Activated CD8-positive, alpha-beta memory T cell treated with anti-CD3 and anti-CD28 coated beads for 48 hours (primary cell): Measurements from ENCODE around the gene NLRP9.

Experiments used
- DNase-seq, 3 experiments: peaks; one replicate each; pipeline ENCODE4 v3.0.0-alpha.2; 2020; ENCODE audit warnings: low read depth in 2 of 3, low spot score in 2 of 3

Gene NLRP9

DNA sequence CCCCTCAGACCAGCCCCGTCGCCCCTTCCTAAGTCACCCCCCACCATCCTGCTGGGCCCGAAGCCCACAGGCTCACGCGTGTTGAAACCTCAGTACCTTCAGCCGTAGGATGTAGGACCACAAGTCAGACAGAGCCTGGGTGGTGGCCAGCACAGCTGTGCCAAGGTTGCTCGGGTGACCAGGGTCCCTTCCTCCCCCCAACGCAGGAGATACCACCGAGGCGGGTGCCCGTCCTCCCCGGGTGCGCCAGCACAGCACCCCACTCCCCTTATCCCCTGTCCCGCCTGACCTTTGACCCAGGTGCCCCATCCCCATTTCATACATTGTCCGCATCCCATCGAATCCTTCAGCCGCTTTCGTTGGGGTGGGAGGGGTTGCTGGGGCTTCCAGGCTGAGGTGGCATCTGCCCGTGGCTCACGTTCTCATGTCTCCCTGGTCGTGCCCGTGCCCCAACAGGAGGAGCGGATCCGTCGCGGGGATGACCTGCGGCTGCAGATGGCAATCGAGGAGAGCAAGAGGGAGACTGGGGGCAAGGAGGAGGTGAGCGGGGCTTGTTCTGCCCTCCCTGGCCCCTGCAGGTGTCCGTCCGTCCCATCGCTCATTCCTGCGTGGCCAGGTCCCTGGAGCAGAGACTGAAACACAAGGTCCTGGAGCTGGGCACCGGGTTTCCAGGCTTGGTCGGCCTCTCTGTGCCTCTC is 48.6 kb downstream of the NLRP9 start:
- no peak for DNase-seq

DNA sequence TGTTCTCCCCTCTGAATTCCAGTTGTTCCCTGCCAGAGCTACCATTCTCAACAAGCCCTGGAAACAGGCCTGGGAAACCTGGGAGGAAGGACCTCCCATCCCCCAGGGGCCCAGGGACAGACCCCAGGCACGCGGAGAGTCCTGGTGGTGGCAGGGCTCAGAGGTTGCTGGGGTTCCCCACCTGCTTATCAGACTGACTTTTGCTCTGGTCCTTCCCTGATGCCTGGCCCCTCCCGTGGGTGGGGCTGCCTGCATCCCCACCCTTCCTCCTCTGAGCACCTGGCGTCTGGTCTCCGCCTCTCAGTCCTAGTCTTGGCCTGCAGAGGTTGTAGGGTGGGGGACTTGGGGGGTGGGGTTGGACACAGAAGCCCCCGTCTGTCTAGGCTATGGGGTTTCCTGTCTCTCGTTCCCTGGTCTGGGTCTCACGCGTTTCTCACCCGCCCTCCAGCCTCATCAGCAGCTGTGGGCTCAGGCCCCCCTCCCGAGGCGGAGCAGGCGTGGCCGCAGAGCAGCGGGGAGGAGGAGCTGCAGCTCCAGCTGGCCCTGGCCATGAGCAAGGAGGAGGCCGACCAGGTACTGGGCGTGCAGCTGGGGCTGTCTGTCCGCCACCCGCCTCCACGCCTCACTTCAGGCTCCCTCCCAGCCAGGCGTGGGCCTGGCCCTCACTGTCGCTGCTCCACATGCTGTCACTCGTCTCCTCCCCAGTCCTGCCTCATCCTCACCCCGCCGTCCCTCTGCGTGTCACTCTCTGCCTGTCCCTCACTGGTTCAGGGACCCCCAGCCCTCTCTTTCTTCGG is 49.6 kb downstream of the NLRP9 start:
- no peak for DNase-seq

DNA sequence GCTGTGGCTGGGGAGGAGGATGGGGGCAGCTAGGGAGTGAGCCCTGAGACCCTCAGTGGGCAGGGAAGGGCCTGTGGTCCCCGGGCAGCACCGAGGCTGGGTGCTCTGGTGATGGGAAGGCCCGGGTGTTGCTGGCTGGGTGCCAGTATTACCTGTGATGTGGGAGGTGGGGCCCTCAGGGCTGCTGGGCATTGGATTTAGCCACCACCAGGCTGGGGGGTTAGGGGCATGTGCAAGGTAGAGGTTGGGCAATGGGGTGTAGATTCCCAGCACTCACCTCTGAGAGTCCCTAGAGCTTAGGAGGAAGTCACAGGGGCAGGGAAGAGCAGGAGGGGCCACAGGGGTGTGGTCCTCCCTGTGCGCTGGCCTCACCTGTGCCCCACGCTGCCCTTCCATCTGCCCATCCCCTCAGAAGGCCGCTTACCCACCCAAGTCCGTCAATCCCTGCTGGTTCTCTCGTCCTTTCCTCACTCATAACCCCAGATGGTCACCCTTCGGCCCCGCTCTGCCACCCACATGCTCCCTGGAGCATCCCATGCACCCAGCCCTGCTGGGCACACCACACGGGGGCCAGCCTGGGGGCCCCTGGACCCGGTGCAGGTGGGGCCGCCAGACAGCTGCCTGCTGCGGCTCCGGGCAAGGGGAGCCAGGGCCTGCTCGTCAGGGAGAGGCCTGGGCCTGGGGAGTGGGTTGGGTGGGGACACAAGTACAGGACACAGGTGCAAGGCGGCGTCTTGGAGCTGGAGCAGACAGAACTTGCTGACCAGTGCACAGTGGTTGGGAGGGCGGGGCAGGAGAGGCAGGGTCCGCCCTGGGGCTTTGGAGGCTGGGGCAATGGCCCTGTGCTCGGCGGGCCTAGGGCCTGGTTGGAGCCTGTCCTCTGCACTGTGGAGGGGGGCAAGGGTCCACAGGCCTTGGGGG is 50.7 kb downstream of the NLRP9 start:
- no peak for DNase-seq

DNA sequence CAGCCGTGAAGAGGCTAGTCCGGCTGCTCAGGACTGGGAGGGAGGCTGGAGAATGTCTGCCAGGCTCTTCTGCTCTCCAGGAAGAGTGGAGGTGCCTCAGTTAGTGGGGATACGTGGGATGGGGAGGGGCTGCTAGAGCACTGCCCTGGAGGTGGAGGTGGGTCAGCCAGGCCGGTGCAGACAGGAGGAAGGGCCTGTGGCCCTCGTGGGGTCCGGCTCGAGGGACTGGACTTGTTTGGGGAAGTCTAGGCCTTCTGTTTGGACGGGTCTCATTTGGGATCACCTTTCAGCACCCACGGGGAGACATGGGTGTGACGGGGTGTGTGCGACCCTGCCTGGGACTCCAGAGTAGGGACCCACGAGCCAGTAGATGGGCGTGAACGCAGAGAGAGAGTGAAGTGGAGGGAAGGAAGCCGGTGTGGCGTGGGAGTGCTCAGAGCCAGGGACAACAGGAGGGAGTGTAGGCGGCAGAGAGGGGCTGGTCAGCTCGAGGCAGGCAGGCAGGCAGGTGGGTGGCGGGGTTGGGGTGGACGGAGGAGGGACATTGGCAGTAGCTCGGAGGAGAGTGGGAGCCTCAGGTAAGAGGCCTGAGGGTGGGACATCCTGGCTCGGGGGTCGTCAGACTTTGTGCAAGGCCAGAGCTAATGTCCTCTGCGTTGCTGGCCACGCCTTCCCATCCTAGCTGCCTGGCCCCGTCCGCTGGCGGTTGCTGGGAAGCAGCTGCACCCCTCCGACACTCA is 51.7 kb downstream of the NLRP9 start:
- DNase-seq, result no peak

DNA sequence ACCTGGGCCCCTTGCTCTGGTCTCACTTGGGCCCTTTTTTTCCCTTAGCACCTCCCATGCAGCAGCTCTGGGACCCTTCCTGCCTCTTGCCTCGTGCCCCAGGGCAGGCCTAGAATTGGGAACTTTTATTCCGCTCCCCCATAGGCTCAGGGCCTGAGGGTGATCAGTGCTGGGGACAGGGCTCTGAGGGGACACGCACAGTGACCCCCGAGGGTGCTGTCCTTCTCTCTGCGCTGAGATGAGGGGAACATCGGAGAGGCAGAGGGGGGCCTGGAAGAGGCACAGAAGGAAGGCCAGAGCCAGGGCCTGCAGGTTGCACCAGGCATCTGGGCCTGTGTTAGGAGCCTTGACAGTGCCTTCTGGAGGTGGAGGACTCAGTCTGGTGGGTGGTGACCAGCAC is 52.4 kb downstream of the NLRP9 start:
- DNase-seq, result no peak

DNA sequence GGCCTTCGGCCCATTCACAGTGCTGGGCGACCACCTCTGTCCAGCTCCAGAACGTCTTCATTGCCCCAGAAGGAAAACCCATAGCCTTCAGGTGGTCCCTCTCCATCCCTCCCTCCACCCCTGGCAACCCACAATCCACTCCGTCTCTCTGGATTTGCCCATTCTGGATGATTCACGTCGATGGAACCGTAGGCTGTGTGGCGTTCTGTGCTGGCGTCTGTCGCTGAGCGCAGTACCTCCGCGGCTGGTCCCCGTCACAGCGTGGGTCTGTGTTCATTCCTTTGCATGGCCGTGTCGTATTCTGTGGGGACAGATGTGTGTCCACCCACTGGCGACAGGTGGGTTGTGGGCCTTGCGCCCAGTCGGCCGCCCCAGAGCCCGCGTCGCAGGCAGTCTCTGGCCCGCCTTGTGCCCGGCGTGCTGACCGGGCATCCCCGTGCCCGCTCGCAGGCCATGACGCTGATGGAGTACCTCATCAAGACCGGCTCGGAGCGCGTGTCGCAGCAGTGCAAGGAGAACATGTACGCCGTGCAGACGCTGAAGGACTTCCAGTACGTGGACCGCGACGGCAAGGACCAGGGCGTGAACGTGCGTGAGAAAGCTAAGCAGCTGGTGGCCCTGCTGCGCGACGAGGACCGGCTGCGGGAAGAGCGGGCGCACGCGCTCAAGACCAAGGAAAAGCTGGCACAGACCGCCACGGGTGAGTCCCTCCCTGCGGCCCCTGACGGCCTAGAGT is 53.1 kb downstream of the NLRP9 start:
- no peak for DNase-seq

DNA sequence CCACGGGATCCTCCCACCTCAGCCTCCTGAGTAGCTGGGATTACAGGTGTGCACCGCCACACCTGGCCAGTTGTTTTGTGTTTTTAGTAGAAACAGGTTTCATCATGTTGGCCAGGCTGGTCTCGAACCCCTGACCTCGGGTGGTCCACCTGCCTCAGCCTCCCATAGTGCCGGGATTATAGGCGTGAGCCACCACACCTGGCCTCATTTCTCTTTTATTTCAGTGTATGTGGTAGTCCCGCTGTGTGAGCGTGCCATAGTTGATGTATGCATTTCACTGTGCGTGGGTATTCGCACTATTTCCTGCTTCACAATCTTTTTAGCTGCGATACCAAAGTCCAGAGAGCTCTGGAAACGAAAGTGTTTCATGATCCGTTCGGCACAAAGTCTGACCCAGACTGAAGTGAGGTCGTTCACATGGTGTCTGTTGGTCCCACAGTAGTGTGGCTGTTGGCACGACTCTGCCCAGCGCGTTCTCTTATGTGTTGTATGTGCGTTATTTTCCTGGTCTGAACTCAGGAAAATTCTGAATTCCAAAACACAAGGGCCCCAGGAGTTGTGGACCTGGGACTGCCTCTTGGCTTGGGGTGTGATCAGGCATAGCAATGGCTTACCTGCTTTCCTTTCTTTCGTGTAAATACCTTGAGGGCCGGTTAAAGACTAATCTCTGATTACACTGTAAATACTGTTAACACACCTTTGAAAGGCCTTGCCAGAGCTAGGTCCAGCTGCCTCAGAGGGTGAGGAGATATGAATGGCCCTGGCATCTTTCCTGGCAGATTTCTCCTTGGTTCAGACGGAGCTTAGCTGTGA is 54.5 kb downstream of the NLRP9 start:
- no peak for DNase-seq

DNA sequence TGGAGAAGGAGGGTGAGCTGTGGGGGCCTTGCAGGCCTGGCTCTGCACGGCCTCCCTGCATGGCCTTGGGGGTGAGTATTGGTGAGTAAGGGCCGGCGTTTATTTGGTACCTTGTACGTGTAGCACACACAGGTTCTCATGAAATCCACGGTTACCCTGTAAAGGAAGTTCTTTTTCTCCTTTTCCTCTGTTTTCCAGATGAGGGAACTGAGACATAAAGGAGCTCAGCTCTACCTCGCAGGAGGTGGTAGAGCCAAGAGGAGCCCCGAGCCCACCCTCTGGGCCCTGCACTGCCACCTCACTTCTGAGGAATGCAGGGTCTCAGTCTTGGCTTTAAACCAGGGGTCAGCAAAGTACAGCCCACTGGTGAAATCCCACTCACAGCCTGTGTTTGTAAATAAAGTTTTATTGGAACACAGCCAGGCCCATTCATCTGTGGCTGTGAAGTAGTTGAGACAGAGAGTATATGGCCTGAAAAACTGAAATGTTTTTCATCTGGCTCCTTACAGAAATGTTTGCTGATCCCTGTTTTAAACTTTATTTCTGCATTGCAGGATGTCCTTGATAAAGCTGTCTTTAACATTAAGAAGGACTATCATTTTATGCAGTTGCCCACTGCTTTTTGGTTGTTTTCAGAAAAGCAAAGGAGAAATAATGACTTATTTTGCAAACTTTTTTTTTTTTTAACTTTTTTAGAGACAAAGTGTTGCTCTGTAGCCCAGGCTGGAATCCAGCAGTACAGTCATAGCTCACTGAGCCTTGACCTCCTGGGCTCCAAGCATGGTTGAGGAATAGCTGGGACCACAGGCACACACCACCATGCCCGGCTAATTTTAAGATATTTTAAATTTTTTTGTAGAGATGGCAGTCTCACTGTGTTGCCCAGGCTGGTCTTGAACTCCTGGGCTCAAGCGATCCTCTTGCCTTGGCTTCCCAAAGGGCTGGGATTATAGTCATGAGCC is 56.8 kb downstream of the NLRP9 start:
- no peak for DNase-seq

DNA sequence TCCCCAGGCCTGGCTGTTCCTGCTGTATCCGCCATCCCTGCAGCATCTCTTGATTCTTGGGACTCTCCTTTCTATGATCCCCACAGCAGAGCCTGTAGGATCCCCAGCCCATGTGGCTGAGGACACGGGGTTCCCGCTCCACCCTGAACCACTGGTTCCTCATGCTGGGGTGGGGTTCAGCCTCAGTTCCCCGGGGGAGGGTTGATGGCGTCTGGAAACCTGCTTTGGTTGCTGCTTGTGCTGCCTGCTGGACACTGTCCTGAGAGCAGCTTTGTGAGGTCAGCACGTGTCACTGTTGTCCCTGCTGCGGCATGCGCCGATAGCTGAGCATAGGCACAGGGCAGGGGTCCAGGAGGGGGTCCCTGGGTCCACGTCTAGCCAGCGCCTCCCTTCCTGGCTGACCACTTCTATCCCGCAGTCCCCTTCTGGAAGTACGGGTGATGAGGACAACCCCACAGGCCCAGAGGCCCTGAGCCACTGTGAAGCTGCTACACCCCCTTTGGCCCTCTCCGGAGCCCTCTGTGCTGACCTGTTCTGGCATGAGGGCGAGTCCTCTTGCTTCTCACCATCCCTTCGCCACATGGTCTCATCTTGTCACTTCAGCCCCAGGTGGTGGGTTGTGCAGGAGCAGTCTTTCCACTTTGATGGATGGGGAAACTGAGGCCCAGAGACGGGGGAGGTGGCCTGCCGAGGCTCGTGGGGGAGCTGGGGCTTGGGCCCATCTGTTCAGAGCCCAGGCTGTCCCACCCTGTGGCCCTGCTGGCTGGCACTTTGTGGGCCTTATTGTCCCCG is 57.7 kb downstream of the NLRP9 start:
- DNase-seq, result no peak

DNA sequence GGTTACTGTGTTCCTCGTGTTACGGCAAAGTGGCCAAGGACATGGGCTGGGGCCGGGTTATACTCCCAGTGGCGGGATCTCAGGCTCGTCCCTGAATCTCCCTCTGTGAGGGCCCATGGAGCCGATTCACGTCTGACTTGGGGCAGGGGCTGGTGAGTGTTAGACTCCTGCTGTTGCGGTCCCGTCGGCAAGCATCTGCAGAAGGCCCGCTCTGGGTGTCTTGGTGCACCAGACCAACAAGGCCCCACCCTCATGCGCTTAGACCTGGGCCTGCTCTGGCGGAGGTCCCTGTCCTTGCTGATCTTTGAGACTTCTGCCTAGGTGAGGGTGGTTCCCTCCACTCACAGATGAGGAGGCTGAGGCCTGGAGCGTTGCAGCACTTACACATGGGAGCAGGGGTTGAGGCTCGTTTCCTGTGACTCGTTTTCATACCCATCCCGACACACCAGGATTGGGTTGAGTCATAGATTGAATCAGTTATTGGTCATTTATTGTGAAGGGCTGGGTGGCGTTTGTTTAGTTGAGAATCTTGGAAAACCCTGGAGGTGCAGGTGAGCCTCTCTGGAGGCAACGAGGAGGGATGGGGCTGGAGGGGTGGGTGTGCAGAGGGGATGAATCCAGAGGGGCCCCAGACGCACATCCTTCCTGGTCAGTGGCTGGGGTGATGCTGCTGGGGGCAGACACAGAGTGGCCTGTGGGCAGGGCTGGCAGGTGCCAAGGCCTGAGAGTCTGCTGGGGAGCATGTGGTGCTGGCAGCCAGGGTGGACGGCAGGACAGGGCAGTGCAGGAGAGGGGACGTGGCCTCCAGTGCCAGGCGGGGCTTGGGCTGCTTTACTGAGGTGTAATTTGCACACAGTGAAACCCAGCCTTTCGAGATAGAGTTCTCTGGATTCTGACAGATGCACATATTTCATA is 58.6 kb downstream of the NLRP9 start:
- no peak for DNase-seq

DNA sequence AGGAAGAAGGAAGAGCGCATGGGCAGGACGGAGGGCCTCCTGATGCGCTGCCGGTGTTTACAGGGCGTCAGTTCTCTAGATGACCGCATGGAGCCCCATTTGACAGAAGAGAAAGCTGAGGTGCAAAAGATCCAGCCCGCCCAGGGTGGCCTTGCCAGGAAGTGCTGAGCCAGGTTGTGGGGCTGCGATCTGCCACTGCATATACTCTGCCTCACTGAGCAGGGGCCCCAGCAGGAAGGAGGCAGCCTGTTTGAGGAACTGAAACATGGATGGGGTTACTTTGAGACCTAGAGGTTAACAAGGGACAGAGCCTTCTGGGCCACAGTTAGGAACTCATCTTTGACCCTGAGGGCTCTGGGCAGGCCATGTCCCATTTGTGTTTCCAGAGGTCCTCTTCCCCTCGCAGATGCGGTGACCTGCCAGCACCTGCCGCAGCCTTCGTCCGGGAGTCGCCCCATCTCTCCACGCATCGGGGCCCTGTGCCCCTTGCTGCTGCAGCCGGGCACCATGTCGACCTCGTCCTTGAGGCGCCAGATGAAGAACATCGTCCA is 60.0 kb downstream of the NLRP9 start:
- DNase-seq, result no peak

DNA sequence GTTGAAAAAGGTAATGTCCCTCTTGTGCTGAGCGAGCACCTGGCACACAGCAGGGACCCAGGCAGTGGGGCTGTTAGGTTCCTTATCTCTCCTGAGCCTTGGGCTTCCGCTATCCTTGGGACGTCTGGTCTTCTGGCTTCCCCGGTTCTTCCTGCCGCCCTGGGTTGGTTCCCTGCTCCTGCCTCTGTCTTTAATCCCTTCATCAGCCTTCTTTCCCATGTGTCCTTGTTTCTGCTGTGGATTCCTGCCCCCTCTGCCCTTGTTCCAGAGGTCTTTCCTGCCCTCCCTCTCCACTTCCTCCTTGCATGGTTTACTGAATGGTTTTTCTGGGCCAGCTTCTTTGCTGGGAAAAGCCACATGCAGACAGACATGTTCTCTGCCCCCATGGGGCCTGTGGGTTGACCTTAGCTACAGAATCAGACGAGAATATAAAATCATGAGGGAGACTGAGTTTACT is 60.6 kb downstream of the NLRP9 start:
- no peak for DNase-seq

DNA sequence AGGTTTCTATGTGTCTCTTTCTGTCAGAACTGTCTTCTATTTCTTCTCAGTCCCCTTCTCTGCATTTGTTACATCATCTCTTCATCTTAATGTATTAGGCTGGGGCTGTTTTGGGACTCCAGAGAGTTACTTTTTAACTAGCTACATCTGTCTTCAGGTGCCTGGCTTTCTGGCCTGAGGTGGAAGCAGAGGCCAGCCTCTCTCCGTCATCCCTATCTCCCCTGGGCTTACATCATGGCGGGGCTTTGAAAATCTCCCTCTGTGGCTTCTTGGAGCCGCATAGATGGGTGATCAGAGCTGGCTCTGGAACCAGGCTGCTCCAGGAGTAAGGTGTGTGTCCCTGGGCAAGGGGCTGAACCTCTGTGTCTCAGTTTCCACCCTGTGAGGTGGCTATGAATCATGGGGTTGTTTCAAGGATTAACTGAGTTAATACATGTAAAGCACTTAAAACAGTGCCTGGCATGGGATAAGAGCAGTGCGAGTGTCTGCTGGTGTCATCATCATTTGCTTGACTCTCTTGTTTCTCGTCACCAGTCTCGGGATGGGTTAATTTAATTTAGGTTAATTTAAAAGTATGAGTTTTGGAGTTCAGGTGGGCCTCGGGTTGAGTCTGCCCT is 61.2 kb downstream of the NLRP9 start:
- DNase-seq, result no peak

DNA sequence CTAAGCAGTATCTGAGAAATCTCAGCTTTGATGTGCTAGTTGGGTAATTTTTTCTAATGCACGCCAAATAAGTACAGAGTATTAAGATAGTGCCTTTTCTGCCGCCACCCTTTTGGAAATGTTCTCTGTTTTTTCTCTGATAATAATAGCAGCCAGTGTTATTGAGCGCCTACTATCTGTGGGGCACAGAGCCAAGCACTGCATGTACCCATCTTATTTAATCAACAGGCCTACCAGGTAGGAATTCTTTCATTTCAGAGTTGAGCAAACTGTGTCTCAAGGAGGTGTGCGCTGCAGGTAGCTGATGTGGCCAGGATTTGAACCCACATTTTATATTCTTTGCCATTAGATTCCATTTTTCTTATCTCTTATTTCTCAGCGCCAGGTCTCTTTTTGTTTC is 61.8 kb downstream of the NLRP9 start:
- DNase-seq, result no peak

DNA sequence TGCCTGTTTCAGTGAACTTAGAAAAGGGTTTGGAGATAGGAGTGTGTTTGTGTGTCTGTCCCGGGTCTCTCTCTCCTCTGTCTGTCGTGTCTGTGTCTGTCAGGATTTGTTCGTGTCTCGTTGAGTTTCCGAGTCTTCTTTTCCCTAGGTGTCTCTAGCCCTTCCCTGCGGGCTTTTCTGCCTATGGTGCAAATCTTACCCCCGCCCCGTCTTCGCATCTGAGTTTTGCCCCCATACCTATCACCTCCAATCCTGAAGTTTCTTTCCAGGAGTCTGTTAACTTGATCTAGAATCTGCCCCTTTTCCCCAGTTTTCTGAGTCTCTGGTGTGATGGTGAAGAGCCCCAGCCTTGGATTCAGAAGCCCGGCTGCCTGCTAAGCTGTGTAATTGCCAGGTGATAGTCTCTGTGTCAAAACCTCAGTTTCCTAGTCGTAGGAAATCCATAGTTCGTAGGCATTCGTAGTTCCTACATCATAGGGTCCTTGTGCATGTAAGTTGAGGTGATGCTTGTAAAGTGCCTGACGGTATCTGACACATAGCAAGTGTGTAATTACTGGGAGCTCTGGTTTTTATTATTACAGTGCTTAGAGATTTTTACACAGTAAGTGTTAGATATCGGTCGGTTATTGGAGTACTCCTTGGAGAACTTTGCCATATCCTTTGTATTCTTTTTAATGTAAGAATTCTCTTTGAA is 62.4 kb downstream of the NLRP9 start:
- no peak for DNase-seq
